ENCODE data around the gene GBP5.
"Not testable (repeated sequence)": the region's sequence is repeated elsewhere in the genome, so short reads cannot be mapped to it uniquely, and the experiment has no call there.

The GBP5 gene

GRCh38 chr1:89272269-89273041 lies at the start of gene GBP5:
GBP5 (minus strand) TSS chr1:89272860; CDS start chr1:89269555, 3,305 bp downstream.
- DNase-seq, result peak; percentile 51

- DNase-seq, result no peak
These were observed 49.7 kb upstream of the GBP5 start for GRCh38 chr1:89322402-89322801.

GRCh38 chr1:89312572-89312971 lies 39.9 kb upstream of the GBP5 start:
- no peak for DNase-seq

GRCh38 chr1:89311757-89312156 lies 39.1 kb upstream of the GBP5 start:
- no peak for DNase-seq

GRCh38 chr1:89310976-89311375 lies 38.3 kb upstream of the GBP5 start:
- no peak for DNase-seq

DNA sequence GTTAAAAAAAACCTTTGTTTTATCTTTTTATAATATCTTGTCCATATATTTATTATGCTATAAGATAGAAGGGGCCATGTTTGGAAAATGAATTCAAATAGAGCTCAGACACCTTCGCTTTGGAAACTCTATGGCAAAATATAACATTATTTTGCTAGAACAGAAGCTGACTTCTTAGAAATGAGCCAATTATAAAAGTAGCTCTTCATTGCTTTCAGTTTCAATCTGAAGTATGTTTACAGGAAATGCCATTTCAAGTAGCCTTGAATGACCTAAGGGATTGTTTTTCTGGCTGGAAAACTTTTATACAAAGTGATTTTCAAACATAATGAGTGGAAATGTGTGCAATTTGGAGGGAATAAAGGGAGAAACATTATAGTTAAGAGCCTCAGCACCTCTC lies 37.8 kb upstream of the GBP5 start:
- no peak for DNase-seq

DNA sequence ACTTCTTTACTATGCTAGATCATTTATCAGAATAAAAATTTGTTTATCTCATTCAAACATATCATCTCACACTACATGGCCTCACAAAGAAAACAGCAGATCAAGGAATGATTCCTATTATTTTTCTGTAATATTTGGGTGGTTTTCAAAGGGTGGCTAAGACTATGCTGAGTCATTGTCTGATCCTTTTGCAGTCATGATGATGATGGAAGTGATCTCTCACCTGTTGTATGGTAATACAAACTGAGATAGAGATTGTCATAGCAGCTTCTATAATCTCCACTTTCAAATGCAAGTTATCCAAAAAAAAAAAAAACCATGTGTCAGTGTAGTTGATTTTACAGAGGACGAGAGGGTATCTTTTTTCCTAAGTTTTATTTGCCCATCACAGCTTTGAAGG lies 37.2 kb upstream of the GBP5 start:
- no peak for DNase-seq

DNA sequence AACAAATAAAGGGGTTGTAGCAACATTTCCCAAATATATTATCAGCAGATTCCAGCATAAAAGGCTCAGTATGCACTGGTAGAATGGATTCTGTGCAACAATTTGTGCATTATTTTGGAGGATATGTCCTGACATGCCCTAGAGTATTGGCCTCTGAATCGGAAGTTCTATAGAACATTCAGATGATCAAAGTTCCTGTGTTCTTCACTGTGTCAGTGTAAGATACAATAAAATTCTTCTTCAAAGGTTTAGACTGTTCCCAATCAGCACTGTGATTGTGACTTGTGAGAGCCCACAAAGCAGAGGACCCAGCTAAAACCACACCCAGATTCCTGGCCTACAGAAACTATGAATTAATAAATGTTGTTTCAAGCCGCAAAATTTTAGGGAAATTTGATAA lies 33.6 kb upstream of the GBP5 start:
- DNase-seq, result no peak

DNA sequence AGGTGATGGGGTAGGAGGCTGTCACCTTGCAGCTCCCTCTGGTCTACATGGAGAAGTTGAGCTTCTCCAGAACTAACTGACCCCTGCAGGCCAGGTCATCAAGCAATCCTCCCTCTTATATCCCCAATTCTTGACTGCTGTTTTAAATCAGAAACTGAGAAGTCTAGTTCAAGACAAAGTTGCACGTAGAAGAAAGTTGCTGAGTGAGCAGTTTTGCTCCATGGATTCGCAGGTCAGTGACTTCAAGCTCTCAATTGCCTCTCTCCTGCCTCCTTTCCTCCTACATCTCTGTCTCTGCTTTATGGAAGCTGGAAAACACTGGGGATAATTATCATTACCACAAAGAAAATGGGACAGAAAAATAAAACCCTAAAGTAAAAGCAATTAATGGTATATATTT lies 32.8 kb upstream of the GBP5 start:
- DNase-seq, result no peak

DNA sequence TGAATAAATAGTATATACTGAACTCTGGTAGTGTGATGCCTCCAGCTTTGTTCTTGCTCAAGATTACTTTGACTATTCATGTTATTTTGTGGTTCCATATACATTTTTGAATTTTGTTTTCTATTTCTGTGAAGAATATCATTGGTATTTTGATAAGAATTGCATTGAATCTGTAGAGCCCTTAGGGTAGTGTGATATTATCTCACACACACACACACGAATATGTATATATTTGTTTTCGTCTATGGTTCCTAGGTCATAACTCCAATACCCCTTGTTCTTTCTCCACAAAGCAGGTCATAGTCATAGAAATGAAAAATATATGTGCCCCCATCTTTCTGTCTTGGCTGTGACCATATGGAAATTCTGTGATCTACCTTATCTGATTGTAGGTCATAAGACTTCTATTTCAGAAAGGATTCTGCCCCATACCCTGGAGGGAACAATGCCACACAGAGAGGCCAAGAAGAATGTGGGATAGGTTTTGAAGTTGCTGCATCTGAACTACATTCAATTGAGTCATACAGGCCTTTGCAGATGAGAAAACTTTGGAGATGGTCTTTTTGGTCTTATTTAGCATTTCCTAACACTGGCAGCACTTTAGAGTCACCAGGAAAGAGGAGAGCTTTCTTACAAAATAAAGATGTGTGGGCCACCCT lies 32.0 kb upstream of the GBP5 start:
- no peak for DNase-seq

DNA sequence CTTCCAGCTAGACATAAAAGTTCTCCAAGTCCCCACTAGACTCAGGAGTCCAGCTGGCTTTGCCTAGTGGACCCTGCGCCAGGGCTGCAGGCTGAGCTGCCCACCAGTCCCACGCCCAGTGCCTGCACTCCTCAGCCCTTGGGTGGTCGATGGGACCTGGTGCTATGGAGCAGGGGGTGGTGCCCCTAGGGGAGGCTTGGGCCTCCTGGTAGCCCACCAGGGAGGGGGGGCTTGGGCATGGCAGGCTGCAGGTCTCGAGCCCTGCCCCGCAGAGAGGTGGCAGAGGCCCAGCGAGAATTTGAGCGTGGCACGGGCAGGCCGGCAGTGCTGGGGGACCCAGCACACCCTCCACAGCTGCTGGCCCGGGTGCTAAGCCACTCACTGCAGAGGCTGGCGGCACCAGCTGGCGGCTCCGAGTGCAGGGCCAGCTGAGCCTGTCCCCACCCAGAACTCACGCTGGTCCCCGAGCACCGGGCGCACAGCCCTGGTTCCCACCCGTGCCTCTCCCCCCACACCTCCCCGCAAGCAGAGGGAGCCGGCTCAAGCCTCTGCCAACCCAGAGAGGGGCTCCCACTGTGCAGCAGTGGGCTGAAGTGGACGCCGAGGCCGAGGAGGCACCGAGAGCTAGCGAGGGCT lies 30.2 kb upstream of the GBP5 start:
- no peak for DNase-seq

DNA sequence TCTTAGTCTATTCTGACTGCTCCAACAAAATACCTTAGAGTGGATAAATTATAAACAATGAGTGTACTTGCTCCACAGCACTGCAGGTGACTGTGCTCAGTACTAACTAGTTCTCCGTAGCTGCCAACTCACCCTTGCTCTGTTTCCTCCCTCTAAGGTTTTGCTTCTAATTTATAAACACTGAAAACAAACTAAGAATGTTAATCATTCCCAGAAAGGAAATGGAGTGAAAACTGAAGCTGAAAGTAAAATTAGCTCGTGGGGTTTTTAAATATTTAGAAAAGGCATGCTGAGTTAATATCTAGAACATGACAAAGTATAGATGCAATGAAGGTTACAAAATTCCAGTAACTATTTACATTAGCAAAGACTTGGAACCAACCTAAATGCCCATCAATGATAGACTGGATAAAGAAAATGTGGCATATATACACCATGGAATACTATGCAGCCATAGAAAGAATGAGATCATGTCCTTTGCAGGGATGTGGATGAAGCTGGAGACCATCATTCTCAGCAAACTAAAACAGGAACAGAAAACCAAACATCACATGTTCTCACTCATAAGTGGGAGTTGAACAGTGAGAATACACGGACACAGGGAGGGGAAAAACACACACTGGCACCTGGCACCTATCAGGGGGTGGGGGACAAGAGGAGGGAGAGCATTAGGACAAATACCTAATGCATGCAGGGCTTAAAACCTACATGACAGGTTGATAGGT lies 27.2 kb upstream of the GBP5 start:
- DNase-seq, result not testable (repeated sequence)

GRCh38 chr1:89298461-89298860 lies 25.8 kb upstream of the GBP5 start:
- no peak for DNase-seq

DNA sequence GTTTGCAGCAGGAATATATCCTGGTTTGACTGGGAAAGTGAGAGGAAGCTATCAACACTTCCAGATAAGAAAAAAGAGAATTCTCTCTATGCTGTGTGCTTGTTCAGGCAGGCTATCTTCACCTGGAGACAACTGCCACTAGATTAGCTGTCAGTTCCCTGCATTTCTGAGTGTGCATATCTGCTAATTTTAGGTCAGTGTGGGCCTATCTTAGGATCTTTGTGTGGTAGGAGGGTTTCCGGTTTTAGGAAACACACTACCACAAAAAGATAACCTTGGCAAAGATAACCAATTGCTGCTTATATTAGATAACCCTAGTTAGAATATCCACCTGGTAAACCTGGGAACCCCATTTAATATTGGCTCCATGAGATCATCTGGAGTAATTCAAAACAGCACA lies 22.5 kb upstream of the GBP5 start:
- no peak for DNase-seq

- no peak for DNase-seq
These were observed 18.6 kb upstream of the GBP5 start for GRCh38 chr1:89291276-89291675.

DNA sequence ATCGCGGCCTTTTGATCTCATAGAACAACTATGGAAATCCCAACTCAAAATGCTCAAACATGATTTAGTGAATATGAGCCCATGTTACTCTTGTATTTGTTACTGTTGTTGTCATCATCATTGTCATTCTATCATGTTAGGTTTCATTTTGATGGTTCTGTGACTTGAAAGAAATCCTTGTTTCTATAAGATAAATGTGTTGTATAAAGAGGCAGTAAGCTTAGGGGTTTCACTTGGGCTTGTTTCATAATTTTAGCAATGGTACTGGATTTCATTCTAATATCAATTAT lies 15.3 kb upstream of the GBP5 start:
- no peak for DNase-seq

GRCh38 chr1:89287181-89288050 lies 14.8 kb upstream of the GBP5 start:
- DNase-seq, result no peak

GRCh38 chr1:89286549-89287180 lies 14.0 kb upstream of the GBP5 start:
- DNase-seq, result no peak

DNA sequence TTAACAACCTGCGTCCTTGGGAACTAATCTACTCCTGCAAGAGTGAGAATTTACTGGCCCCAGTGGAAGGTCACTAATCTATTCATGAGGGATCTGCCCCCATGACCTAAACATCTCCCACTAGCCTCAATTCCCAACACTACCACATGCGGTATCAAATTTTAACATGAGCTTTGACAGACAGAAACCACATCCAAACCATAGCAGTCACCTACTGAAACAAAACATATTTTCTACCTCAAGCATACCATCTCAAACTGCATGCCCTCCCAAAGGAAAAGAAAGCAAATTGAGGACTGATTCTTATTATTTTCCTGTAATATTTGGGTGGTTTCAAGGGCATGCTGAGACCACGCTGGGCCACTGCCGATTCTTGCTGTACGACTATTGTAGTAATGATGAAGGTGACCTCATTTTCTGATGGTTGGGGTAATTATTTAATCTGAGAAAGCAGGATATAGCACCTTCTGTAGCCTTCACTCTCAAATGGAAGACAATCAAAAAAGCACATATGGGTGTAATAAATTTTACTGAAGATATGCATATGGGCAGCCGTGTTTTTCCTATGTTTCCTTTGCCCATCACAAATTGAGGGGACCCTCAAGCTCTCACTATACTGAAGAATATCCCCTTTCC lies 13.2 kb upstream of the GBP5 start:
- DNase-seq, result no peak

DNA sequence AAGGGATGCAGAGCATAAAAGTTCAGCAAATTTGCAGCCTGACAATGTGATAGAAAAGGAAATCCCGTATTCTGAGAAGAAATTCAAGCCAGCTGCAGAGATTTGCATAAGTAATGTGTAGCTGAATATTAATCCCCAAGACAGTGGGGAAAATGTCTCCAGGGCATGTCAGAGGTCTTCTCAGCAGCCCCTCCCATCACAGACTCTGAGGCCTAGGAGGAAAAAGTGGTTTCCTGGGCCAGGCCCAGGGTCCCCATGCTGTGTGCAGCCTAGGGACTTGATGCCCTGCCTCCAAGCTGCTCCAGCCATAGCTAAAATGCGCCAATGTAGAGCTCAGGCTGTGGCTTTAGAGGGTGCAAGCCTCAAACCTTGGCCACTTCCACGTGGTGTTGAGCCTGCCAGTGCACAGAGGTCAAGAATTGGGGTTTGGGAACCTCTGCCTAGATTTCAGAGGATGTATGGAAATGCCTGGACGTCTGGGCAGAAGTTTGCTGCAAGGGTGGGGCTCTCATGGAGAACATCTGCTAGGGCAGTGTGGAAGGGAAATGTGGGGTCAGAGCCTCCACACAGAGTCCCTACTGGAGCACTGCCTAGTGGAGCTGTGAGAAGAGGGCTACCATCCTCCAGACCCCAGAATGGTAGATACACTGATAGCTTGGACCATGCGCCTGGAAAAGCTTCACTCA lies 11.6 kb upstream of the GBP5 start:
- DNase-seq, result not testable (repeated sequence)

GRCh38 chr1:89280766-89281165 lies 8.1 kb upstream of the GBP5 start:
- no peak for DNase-seq
